OCI-LY1 (cell line): ENCODE data around the gene DUSP7.

ENCODE experiments used
- CTCF ChIP-seq: fragments of 200-600 bp; sonication (generic), shearing (Covaris generic); IDR thresholded peaks from 2 replicates; pipeline ENCODE4 v1.5.1; 2017; ENCODE audit warnings: mild to moderate bottlenecking, antibody characterized with exemption, low read length, moderate library complexity, mixed read lengths
- EZH2 ChIP-seq: fragments of 200-600 bp; sonication (generic), shearing (Covaris generic); IDR thresholded peaks from 2 replicates; pipeline ENCODE4 v1.8.0; 2017; ENCODE audit warnings: borderline replicate concordance, mixed run types, mild to moderate bottlenecking, antibody characterized with exemption, low read length, moderate library complexity, mixed read lengths

- TF ChIP-seq CTCF, result no peak
- TF ChIP-seq EZH2, result no peak
Observed at GRCh38 chr3:52057812-52058495, 1.6 kb upstream of the DUSP7 start.
